ENCODE results near the gene MAJIN. TPM values are rescaled to one million over a fixed set of nuclear protein-coding genes. Genes with fewer than 3 reads are reported as not detected.
A peak's percentile ranks its signal among the peaks of the same experiment; 100 is the strongest.
"Not testable (repeated sequence)": the region's sequence is repeated elsewhere in the genome, so short reads cannot be mapped to it uniquely, and the experiment has no call there.

Gene MAJIN
- total and polyA plus RNA-seq, 4 donors = 0.09 to 0.31 TPM; not detected in 2

GRCh38 chr11:64989416-64989815 lies 17.5 kb upstream of the MAJIN start:
- WGBS = 81% methylated on average over 13 of the region's 13 CpGs
- peaks cover 3 to 20% (median 15%) of the 10 kb centered on the region in 4 donors for H3K4me1 ChIP-seq (ENCODE audit: control insufficient read depth in 4 of 4, insufficient read depth in 4 of 4, low read length in 3 of 4)
- no peaks in the 10 kb centered on the region for H3K9me3 ChIP-seq (ENCODE audit: control insufficient read depth in 4 of 4, low read length in 3 of 4)
- H3K27me3 ChIP-seq (ENCODE audit: control insufficient read depth in 4 of 4, insufficient read depth in 4 of 4, low read length in 3 of 4) = no peaks in the 10 kb centered on the region
- DNase-seq (ENCODE audit: low spot score) = no peak
- no peak overlapping the region for H3K4me3 ChIP-seq (ENCODE audit: low read depth in 1 of 3, low read length in 3 of 3)
- peak overlapping the region; percentile 36 to 50 for H3K27ac ChIP-seq (ENCODE audit: low read depth in 1 of 2, low read length in 2 of 2)
- H3K9ac ChIP-seq (ENCODE audit: low read depth in 1 of 2, low read length in 2 of 2) = no peak overlapping the region
- H3K36me3 ChIP-seq (ENCODE audit: control insufficient read depth in 4 of 4, insufficient read depth in 3 of 4, low read depth in 1 of 4, low read length in 3 of 4) = peaks cover 0 to 2% (median 0%) of the 10 kb centered on the region in 4 donors
- TF ChIP-seq, protein P1, sequence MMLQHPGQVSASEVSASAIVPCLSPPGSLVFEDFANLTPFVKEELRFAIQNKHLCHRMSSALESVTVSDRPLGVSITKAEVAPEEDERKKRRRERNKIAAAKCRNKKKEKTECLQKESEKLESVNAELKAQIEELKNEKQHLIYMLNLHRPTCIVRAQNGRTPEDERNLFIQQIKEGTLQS (IDR thresholded peaks at IDR 0.05) = no peak
- TF ChIP-seq SP1 (IDR thresholded peaks at IDR 0.05) (no peak), EGR1 (IDR thresholded peaks at IDR 0.05; ENCODE audit: low read depth in 2 of 2) (no peak), YY1 (IDR thresholded peaks at IDR 0.05) (no peak), GABPA (IDR thresholded peaks at IDR 0.05 in 1 of 2, conservative IDR thresholded peaks at IDR 0.05 in 1 of 2) (no peak), RXRA (IDR thresholded peaks at IDR 0.05) (no peak), FOXA2 (IDR thresholded peaks at IDR 0.05) (no peak)

- no peak overlapping the region for H3K4me3 ChIP-seq (ENCODE audit: low read depth in 1 of 3, low read length in 3 of 3)
- no peak for TF ChIP-seq RAD21 (IDR thresholded peaks at IDR 0.05)
- TF ChIP-seq HNF4A (conservative IDR thresholded peaks at IDR 0.05) = peak; percentile 38 to 81
- TF ChIP-seq FOXA1 (IDR thresholded peaks at IDR 0.05) = no peak
- peak; percentile 36 for TF ChIP-seq HNF4G (IDR thresholded peaks at IDR 0.05)
- peak; percentile 26 for TF ChIP-seq SP1 (IDR thresholded peaks at IDR 0.05)
- no peak for TF ChIP-seq REST (IDR thresholded peaks at IDR 0.05)
- 70% methylated on average over 6 of the region's 6 CpGs for WGBS
- peaks cover 0 to 2% (median 0%) of the 10 kb centered on the region in 4 donors for H3K36me3 ChIP-seq (ENCODE audit: control insufficient read depth in 4 of 4, insufficient read depth in 3 of 4, low read depth in 1 of 4, low read length in 3 of 4)
- H3K27ac ChIP-seq (ENCODE audit: low read depth in 1 of 2, low read length in 2 of 2) = no peak overlapping the region
- H3K9ac ChIP-seq (ENCODE audit: low read depth in 1 of 2, low read length in 2 of 2) = no peak overlapping the region
- no peaks in the 10 kb centered on the region for H3K27me3 ChIP-seq (ENCODE audit: control insufficient read depth in 4 of 4, insufficient read depth in 4 of 4, low read length in 3 of 4)
- peaks cover 3 to 20% (median 15%) of the 10 kb centered on the region in 4 donors for H3K4me1 ChIP-seq (ENCODE audit: control insufficient read depth in 4 of 4, insufficient read depth in 4 of 4, low read length in 3 of 4)
- no peak for DNase-seq (ENCODE audit: low spot score)
- H3K9me3 ChIP-seq (ENCODE audit: control insufficient read depth in 4 of 4, low read length in 3 of 4) = no peaks in the 10 kb centered on the region
Measured at GRCh38 chr11:64987998-64988854, 16.3 kb upstream of the MAJIN start.

DNA sequence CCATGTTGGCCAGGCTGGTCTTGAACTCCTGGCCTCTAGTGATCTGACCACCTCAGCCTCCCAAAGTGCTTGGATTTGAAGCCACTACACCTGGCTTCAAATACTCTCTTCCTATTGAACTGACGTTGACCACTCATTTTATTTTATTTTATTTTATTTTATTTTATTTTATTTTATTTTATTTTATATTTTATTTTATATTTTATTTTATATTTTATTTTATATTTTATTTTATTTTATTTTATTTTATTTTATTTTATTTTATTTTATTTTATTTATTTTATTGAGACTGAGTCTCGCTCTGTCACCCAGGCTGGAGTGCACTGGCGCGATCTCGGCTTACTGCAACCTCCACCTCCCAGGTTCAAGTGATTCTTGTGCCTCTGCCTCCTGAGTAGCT lies 11.4 kb upstream of the MAJIN start:
- H3K27me3 ChIP-seq (ENCODE audit: control insufficient read depth in 4 of 4, insufficient read depth in 4 of 4, low read length in 3 of 4); H3K4me1 ChIP-seq (ENCODE audit: control insufficient read depth in 4 of 4, insufficient read depth in 4 of 4, low read length in 3 of 4); DNase-seq (ENCODE audit: low spot score); H3K9me3 ChIP-seq (ENCODE audit: control insufficient read depth in 4 of 4, low read length in 3 of 4); H3K27ac ChIP-seq (ENCODE audit: low read depth in 1 of 2, low read length in 2 of 2); H3K4me3 ChIP-seq (ENCODE audit: low read depth in 1 of 3, low read length in 3 of 3); H3K36me3 ChIP-seq (ENCODE audit: control insufficient read depth in 4 of 4, insufficient read depth in 3 of 4, low read depth in 1 of 4, low read length in 3 of 4); H3K9ac ChIP-seq (ENCODE audit: low read depth in 1 of 2, low read length in 2 of 2): not testable (repeated sequence)
- 79% methylated on average over 5 of the region's 5 CpGs for WGBS

Measured in liver (tissue), 9 donors.